ENCODE data around the gene SP5.

- no peak for TF ChIP-seq EZH2phosphoT487 (IDR thresholded peaks at IDR 0.05; ENCODE audit: borderline replicate concordance)
- TF ChIP-seq, protein P1, sequence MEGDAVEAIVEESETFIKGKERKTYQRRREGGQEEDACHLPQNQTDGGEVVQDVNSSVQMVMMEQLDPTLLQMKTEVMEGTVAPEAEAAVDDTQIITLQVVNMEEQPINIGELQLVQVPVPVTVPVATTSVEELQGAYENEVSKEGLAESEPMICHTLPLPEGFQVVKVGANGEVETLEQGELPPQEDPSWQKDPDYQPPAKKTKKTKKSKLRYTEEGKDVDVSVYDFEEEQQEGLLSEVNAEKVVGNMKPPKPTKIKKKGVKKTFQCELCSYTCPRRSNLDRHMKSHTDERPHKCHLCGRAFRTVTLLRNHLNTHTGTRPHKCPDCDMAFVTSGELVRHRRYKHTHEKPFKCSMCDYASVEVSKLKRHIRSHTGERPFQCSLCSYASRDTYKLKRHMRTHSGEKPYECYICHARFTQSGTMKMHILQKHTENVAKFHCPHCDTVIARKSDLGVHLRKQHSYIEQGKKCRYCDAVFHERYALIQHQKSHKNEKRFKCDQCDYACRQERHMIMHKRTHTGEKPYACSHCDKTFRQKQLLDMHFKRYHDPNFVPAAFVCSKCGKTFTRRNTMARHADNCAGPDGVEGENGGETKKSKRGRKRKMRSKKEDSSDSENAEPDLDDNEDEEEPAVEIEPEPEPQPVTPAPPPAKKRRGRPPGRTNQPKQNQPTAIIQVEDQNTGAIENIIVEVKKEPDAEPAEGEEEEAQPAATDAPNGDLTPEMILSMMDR (conservative IDR thresholded peaks at IDR 0.05; ENCODE audit: low read length) = no peak
These were observed 29.3 kb downstream of the SP5 start for GRCh38 chr2:170744248-170745002.

All from Loucy (cell line).